ENCODE measurements around the gene ZNF462. TPM values are rescaled to one million over a fixed set of nuclear protein-coding genes. Genes with fewer than 3 reads are reported as not detected.

The ZNF462 gene
- total RNA-seq, 4 donors from 2014 or later: 19.1 to 57.9 (median 35.6) TPM

DNA sequence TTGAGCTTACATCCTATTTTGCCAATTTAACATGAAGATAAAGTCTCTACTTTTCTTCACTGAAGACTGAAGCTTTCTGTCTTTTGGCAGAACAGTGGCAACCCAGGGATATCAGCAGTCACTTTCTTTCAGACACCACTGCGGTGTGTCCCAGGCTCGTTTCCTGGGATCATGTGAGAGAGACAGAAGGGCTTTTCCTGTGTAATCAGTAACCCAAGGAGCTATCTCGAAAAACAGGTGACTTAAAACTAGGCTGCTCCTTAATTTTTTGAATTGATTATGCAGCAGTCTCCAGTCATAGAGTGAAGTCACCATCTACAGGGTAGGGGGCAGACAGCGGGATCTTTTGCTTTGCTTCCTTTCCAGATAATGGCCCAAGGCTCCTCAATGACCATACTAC is 68.5 kb downstream of the ZNF462 start:
- Histone ChIP-seq H3K9me3 (no peaks in the 10 kb centered on the region), H3K27ac (no peak overlapping the region), H3K27me3 (no peaks in the 10 kb centered on the region), H3K4me3 (no peak overlapping the region), H3K36me3 (peaks cover 3 to 93% of the 10 kb centered on the region in 2 donors), H3K4me1 (peaks cover 4 to 22% (median 6%) of the 10 kb centered on the region in 3 donors)
- no peak for ATAC-seq
- TF ChIP-seq, protein P1, sequence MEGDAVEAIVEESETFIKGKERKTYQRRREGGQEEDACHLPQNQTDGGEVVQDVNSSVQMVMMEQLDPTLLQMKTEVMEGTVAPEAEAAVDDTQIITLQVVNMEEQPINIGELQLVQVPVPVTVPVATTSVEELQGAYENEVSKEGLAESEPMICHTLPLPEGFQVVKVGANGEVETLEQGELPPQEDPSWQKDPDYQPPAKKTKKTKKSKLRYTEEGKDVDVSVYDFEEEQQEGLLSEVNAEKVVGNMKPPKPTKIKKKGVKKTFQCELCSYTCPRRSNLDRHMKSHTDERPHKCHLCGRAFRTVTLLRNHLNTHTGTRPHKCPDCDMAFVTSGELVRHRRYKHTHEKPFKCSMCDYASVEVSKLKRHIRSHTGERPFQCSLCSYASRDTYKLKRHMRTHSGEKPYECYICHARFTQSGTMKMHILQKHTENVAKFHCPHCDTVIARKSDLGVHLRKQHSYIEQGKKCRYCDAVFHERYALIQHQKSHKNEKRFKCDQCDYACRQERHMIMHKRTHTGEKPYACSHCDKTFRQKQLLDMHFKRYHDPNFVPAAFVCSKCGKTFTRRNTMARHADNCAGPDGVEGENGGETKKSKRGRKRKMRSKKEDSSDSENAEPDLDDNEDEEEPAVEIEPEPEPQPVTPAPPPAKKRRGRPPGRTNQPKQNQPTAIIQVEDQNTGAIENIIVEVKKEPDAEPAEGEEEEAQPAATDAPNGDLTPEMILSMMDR (IDR thresholded peaks at IDR 0.05): no peak
- TF ChIP-seq POLR2A (IDR thresholded peaks at IDR 0.05): no peak
- TF ChIP-seq EP300 (IDR thresholded peaks at IDR 0.05): no peak
- TF ChIP-seq POLR2AphosphoS5 (IDR thresholded peaks at IDR 0.05): no peak
- WGBS, 2 donors (ENCODE audit: low coverage in 1 of 2): 90 to 92% methylated on average over 2 to 4 of the region's 4 CpGs

- Histone ChIP-seq H3K4me1 (peaks cover 4 to 22% (median 6%) of the 10 kb centered on the region in 3 donors), H3K9me3 (no peaks in the 10 kb centered on the region), H3K27ac (no peak overlapping the region), H3K36me3 (peaks cover 3 to 93% of the 10 kb centered on the region in 2 donors), H3K4me3 (no peak overlapping the region), H3K27me3 (no peaks in the 10 kb centered on the region)
- WGBS, 2 donors (ENCODE audit: low coverage in 1 of 2): 90% methylated on average over 6 of the region's 10 CpGs; no CpG with 5 or more reads in 1 of the 2 donors
- ATAC-seq: no peak
- TF ChIP-seq, protein P1 (IDR thresholded peaks at IDR 0.05): no peak
- no peak for TF ChIP-seq POLR2A (IDR thresholded peaks at IDR 0.05)
- TF ChIP-seq POLR2AphosphoS5 (IDR thresholded peaks at IDR 0.05): no peak
- TF ChIP-seq EP300 (IDR thresholded peaks at IDR 0.05): no peak
Measured at GRCh38 chr9:106932178-106932577, 69.2 kb downstream of the ZNF462 start.

DNA sequence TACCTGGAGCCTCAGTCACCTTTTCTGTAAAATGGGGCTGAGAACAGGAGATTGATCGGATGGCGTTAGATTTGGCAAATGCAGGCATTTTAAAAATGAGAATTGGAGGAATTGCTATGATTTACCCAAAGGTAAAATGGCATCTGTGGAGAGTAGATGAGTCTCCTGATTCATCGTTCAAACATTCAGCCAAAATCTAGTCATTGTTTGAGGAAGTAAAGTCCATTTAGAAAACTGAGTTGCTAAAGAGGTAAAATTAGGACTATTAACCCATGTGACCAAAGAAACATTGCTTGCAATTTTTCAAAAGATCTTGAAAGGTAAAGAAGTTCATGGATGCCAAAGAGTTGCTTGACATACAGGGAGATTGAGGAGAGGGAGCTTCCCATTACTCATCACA is 69.7 kb downstream of the ZNF462 start:
- Histone ChIP-seq H3K27me3 (no peaks in the 10 kb centered on the region), H3K36me3 (peaks cover 3 to 89% of the 10 kb centered on the region in 2 donors), H3K9me3 (no peaks in the 10 kb centered on the region), H3K27ac (no peak overlapping the region), H3K4me3 (no peak overlapping the region), H3K4me1 (peaks cover 4 to 22% (median 6%) of the 10 kb centered on the region in 3 donors)
- TF ChIP-seq POLR2A (IDR thresholded peaks at IDR 0.05) (no peak), EP300 (IDR thresholded peaks at IDR 0.05) (no peak), POLR2AphosphoS5 (IDR thresholded peaks at IDR 0.05) (no peak)
- TF ChIP-seq, protein P1 (IDR thresholded peaks at IDR 0.05): no peak
- no peak for ATAC-seq
- 95 to 96% methylated on average over 3 of the region's 3 CpGs for WGBS, 2 donors (ENCODE audit: low coverage in 1 of 2)

DNA sequence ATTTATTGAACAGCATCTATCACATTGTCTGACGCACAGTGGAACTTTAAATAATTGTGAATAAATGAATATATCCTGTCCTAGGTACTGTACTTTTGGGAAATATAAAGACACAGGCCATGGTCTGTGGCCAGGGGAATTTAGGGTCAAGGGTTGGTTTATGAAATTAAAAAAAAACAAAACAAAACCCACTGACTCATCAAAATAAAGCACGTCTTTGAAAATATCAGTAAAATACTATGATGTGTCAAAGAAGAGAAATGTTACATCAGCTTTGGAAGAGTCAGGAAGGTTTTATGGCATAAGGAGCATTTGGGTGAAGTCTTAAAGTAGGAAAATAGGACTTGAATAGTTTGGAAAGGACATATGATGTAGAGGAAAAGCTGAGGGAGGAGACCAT is 70.5 kb downstream of the ZNF462 start:
- H3K27me3 ChIP-seq: no peaks in the 10 kb centered on the region
- peaks cover 3 to 85% of the 10 kb centered on the region in 2 donors for H3K36me3 ChIP-seq
- H3K4me1 ChIP-seq: peaks cover 4 to 22% (median 6%) of the 10 kb centered on the region in 3 donors
- TF ChIP-seq, protein P1 (IDR thresholded peaks at IDR 0.05): no peak
- TF ChIP-seq POLR2AphosphoS5 (IDR thresholded peaks at IDR 0.05): no peak
- TF ChIP-seq EP300 (IDR thresholded peaks at IDR 0.05): no peak
- TF ChIP-seq POLR2A (IDR thresholded peaks at IDR 0.05): no peak
- no peak overlapping the region for H3K4me3 ChIP-seq
- H3K27ac ChIP-seq: no peak overlapping the region
- 85 to 89% methylated on average over 2 of the region's 2 CpGs for WGBS, 2 donors (ENCODE audit: low coverage in 1 of 2)
- no peaks in the 10 kb centered on the region for H3K9me3 ChIP-seq
- ATAC-seq: no peak

DNA sequence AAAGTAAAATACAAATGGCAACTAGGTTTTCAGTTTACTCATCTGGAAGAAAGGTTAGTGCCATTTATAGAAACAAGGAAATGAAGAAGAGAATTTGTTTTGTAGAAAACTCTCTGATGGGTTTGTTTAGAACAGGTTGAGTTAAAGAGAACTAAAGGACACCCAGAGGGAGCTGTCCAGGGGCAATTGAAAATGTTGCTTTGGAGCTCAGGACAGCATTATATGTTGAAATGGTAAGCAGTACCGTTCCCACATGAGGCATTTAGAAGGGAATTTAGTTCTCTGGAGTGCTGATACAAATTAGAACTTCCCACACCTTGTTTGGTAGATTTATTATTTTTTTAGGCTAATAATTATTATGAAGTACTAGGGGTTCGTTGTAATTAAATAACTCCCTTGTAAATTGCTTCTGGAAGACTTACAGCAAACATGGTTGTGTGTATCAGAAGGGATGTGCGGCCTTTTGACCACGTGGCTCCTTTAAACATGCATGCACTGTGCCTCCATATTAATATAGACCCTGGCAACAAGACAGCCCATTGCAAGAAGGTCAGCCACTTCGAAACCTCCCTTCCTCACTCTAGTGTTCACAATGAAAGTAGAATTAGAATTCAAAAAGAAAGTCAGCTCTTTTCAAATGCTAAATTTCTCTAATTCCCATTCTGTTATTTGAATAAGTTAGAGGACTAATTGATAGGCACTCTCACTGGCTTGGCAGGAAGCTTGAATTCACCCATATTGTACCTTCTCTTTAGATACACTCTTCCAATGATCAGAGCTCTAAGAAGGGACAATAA is 71.7 kb downstream of the ZNF462 start:
- peaks cover 3 to 85% of the 10 kb centered on the region in 2 donors for H3K36me3 ChIP-seq
- H3K27ac ChIP-seq: no peak overlapping the region
- no peak for ATAC-seq
- no peak overlapping the region for H3K4me3 ChIP-seq
- no peaks in the 10 kb centered on the region for H3K9me3 ChIP-seq
- no peaks in the 10 kb centered on the region for H3K27me3 ChIP-seq
- whole genome bisulfite sequencing, 2 donors (ENCODE audit: low coverage in 1 of 2): 87 to 88% methylated on average over 5 of the region's 5 CpGs
- peaks cover 4 to 11% (median 6%) of the 10 kb centered on the region in 3 donors for H3K4me1 ChIP-seq
- TF ChIP-seq POLR2AphosphoS5 (IDR thresholded peaks at IDR 0.05) (no peak), POLR2A (IDR thresholded peaks at IDR 0.05) (no peak), EP300 (IDR thresholded peaks at IDR 0.05) (no peak)
- TF ChIP-seq, protein P1 (IDR thresholded peaks at IDR 0.05): no peak
